GM19397 (cell line): ENCODE results near the gene KLF6.

Source experiments
- ATAC-seq: cut with Tn5 transposase; IDR thresholded peaks from one replicate; pipeline ENCODE4 v1.9.1; 2021; ENCODE audit warnings: mild to moderate bottlenecking, moderate library complexity; ENCODE audit not compliant: unreplicated experiment

The KLF6 gene

GRCh38 chr10:3784510-3785250, at the start of gene KLF6:
TSS of gene KLF6 (minus strand) at chr10:3785209. CDS start at chr10:3785014, 195 bp downstream.
- peak; percentile 39 for ATAC-seq

- no peak for ATAC-seq
Measured at GRCh38 chr10:3834404-3834803, 49.4 kb upstream of the KLF6 start.

GRCh38 chr10:3833046-3833445, 48.0 kb upstream of the KLF6 start:
- ATAC-seq, result no peak

- no peak for ATAC-seq
Measured at GRCh38 chr10:3832022-3832786, 47.2 kb upstream of the KLF6 start.

- no peak for ATAC-seq
Measured at GRCh38 chr10:3831608-3832007, 46.6 kb upstream of the KLF6 start.

GRCh38 chr10:3830946-3831345, 45.9 kb upstream of the KLF6 start:
- ATAC-seq, result no peak

- no peak for ATAC-seq
Measured at GRCh38 chr10:3829156-3830050, 44.4 kb upstream of the KLF6 start.

- no peak for ATAC-seq
Measured at GRCh38 chr10:3828404-3829155, 43.6 kb upstream of the KLF6 start.

GRCh38 chr10:3827768-3828403, 42.9 kb upstream of the KLF6 start:
- ATAC-seq, result no peak

GRCh38 chr10:3827266-3827665, 42.3 kb upstream of the KLF6 start:
- no peak for ATAC-seq

- ATAC-seq, result no peak
Measured at GRCh38 chr10:3825862-3826351, 40.9 kb upstream of the KLF6 start.

- ATAC-seq, result no peak
Measured at GRCh38 chr10:3825244-3825643, 40.2 kb upstream of the KLF6 start.

GRCh38 chr10:3822541-3823330, 37.7 kb upstream of the KLF6 start:
- ATAC-seq, result no peak

- no peak for ATAC-seq
Measured at GRCh38 chr10:3820255-3820654, 35.2 kb upstream of the KLF6 start.

GRCh38 chr10:3816995-3817394, 32.0 kb upstream of the KLF6 start:
- no peak for ATAC-seq

- ATAC-seq, result no peak
Measured at GRCh38 chr10:3814838-3815220, 29.8 kb upstream of the KLF6 start.

- no peak for ATAC-seq
Measured at GRCh38 chr10:3813986-3814837, 29.2 kb upstream of the KLF6 start.

- no peak for ATAC-seq
Measured at GRCh38 chr10:3813267-3813666, 28.3 kb upstream of the KLF6 start.
